GM19023 (cell line): ENCODE results near the gene SLC17A3.

Source experiments
- ATAC-seq: cut with Tn5 transposase; IDR thresholded peaks from one replicate; pipeline ENCODE4 v1.9.1; 2021; ENCODE audit warnings: mild to moderate bottlenecking, moderate library complexity; ENCODE audit not compliant: unreplicated experiment

The SLC17A3 gene

DNA sequence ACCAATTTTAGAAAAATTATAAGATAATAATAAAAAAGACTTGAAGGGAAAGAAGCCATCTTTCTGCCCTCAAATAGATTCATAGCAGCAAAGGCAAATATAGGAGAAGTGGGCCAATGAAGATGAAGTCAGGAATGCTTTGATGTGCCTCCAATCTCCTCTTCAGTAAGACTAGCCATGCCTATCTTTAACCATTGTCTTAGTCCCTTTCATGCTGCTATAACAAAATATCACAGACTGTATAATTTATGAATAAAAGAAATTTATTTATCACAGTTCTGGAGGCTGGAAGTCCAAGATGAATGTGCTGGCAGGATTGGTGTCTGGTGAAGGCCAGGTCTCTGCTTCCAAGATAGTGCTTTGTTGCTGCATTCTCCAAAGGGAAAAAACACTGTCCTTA, 18.8 kb upstream of the SLC17A3 start:
- no peak for ATAC-seq

- ATAC-seq = no peak
These were observed 16.1 kb upstream of the SLC17A3 start for GRCh38 chr6:25889877-25890853.

DNA sequence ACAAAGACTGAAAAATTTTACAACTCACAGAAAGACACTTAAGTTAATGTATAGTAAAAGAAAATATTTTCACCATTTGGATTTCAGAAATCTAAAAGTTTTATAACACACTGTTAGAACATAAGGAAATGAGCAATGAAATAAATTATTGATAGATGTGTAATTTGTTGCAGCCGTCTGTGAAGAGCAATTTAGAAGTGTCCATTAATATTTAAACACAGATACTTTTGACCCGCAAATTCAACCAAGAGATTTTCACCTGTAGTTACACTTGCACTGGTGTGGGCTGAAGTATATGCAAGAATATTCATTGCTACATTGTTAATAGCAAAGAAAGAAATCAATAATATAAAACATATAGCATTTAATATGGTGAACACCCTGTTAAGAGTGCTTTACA, 14.6 kb upstream of the SLC17A3 start:
- no peak for ATAC-seq

- ATAC-seq = no peak
These were observed 12.0 kb upstream of the SLC17A3 start for GRCh38 chr6:25886066-25886465.

- no peak for ATAC-seq
These were observed 9.9 kb upstream of the SLC17A3 start for GRCh38 chr6:25883991-25884390.

- ATAC-seq = no peak
These were observed 9.5 kb upstream of the SLC17A3 start for GRCh38 chr6:25883536-25883935.

- no peak for ATAC-seq
These were observed 8.0 kb upstream of the SLC17A3 start for GRCh38 chr6:25882051-25882496.

GRCh38 chr6:25880601-25881000, 6.6 kb upstream of the SLC17A3 start:
- no peak for ATAC-seq

- no peak for ATAC-seq
These were observed 4.8 kb upstream of the SLC17A3 start for GRCh38 chr6:25878721-25879322.

DNA sequence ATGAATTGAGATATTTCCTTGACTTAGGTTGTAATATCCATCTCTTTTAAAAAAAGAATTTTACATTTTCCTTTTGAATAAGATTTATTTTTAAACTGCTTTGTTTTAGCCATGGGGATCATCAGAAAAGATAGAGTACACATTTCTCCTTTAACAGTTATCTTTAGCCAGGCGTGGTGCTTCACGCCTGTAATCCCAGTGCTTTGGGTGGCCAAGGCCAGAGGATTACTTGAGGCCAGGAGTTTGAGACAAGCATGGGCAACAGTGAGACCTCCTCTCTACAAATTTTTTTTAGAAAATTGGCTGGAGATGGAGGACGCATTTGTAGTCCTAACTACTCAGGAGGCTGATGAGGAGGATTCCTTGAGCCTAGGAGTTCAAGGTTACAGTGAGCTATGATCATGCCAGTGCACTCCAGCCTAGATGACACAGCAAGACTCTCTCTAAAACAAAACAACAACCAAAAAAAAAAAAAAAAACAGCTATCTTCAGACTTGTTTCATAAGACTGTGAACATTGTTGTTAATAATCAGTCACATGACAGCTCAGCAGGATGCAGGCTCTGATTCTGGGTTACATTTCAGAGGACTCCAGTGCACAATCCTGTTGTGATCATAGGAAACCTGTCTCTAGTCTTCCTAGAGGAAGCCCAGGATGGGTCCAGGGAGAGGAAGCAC, 2.0 kb upstream of the SLC17A3 start:
- ATAC-seq = no peak

DNA sequence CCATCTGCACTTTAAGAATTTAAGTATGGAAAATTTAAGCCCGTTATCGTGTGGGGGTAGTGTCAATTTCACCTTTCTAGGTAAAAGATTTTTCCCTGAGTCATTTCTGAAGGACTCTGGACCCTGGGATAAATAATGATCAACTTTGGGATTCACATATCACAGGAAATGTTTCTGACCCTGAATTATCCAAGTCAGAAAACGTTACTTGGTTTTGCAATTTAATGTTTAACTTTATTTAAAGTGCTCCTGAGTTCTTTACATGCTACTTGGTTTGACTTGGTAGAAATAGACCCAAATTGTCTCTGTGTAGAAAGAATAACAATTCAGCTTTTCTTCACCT, 1.5 kb upstream of the SLC17A3 start:
- no peak for ATAC-seq

DNA sequence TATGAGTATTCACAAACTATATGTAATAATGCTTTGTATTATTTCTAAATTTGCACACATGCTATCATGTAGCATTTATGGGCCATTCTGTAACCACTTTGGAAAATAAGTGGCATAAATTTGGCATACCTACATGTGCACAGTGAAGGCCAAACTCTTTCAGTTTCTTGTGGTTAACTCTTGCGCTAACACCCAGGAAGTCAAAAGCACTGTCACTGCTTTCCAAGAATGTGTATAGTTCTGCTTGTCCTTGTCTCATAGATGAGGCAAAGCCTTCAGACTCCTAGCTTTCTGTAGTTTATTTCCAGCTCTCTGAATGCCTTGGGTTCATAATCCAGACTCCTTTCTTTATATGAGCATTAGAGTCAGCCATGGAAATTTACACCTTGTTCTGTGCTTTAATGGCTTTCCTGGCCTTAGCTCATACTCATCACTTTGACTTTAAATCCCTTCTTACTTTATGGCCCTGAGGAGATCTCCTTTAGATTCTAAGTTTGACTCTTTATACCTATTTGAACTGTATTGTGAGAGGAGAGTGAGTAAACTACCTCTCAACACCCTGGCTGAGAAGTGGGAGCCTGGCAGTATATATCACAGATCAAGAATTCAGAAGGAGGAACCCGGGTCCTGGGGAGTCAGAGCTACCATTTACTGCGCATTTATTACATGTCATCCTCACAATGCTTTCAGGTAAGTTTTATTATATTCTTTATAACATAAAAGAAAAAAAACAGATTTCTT, 949 bp upstream of the SLC17A3 start:
- no peak for ATAC-seq

DNA sequence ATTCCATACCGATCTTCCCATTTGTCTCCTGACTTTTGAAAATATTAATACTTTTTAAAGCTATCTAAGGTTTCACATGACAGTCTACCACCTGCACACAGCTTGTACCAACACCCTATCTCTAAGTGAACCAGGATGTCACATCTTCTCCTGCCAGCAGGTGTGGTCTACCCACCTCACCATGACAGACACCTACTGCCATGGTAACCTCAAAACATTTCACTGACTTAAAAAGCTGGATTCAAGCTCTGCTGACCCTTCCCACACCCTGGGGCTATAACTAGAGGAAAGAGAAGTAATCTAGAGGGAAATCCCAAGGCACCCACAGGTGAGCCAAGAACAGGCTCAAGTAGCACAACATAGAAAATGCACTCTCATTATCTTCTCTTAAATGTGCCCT, 1.2 kb downstream of the SLC17A3 start:
- no peak for ATAC-seq

- no peak for ATAC-seq
These were observed 4.2 kb downstream of the SLC17A3 start for GRCh38 chr6:25869840-25870239.

- no peak for ATAC-seq
These were observed 5.4 kb downstream of the SLC17A3 start for GRCh38 chr6:25868436-25869183.

DNA sequence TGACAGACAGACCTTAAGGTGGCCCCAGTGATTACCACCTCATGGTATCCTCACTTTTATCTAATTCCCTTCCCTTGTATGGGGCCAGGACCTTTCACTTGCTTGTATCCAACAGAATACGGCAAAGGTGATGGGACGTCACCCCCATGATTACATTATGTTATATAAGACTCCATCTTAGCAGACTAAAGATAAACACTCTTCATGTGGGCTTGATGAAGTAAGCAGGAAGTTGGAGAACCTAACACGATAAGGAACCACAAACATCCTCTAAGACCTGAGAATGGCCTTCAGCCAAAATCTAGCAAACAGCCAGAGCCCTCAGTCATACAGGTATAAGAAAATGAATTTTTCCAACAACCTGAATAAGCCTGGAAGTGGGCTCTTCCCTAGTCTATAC, 8.0 kb downstream of the SLC17A3 start:
- no peak for ATAC-seq

DNA sequence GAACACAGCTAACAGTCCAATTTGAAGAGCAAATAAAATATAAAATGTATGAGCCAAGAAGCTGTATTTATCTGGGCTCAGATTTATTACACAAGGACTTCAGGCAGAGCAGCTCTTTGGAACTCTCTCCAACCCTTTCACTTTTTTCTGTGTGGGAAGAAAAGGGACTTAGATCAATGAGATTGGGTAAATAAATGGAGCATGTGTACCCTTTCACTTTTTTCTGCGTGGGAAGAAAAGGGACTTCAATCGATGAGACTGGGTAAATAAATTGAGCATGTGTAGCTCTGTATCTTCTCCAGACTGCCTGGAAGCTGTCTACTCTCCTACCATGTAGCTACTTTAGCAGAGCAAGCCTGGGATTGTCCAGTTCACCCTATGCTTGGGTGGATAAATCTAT, 10.7 kb downstream of the SLC17A3 start:
- ATAC-seq = no peak

GRCh38 chr6:25862199-25862598, 11.8 kb downstream of the SLC17A3 start:
- no peak for ATAC-seq

DNA sequence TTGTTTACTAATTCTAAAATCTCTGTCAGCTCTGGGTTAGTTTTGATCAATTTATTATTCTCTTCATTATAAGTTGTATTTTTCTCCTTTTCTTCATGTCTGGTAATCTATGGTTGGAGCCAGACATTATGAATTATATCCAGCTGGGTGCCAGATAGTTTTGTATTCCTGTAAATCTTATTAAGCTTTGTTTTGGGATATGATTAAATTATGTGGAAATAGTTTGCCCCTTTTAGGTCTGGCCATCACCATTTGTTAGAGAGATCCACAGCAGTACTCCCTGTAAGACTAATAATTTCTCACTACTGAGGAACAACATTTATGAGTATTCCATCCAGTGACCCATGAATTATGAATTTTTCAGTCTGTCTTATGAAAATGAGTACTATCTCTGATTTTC, 21.3 kb downstream of the SLC17A3 start:
- ATAC-seq = no peak

DNA sequence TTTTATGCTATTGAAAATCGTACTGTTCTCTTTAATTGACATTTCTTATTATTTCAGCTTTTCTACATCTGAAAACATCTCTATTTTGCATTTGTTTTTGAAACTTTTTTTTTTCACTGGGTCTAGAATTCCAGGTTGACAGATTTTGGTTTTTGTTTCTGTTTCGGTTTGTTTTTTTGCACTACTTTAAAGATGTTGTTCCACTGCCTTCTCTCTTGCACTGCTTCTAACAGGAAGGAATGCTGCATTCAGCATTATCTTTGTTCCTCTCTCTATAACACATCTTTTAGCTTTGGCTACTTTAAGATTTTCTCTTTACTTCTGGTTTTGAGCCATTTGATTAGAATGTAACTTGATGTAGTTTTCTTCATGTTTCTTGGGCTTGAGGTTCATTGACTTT, 22.1 kb downstream of the SLC17A3 start:
- ATAC-seq = no peak
